GM19238 (cell line): ENCODE results near the gene FBXO34.
"Not testable (repeated sequence)": the region's sequence is repeated elsewhere in the genome, so short reads cannot be mapped to it uniquely, and the experiment has no call there.

Experiments
- DNase-seq: peaks from one replicate; pipeline ENCODE4 v3.0.0; 2011; ENCODE audit warnings: low spot score; ENCODE audit not compliant: insufficient read length

The FBXO34 gene

DNA sequence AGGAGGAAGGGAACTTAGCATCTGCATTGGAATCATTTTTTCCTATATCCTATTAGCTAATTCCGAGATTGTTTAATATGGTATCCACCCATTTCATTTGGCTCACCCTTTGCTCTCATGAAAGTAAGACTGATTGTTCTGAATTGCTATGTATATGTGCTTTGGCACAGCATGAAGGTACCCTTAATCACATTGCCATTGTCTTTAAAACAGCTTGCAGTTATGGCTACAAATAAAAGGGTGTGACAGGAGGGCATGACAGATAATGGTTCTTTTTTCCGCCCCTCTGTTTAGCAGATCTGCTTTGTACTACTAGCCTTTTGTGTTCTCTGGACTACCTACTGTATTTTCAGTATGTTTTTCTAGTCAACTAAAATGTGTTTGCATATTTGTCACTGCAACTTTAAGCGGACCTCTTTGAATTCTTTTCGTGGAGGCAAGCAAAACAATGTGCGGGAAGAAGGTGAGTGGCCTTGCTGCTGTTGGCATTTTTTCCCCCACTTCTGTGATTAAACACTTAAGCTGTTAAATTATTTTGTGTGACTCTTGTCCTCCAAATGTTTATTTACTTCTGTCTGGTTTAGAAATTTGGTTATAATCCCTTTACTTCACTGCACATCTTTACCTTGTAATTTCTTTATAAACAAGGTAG lies 35.8 kb downstream of the FBXO34 start:
- no peak for DNase-seq

DNA sequence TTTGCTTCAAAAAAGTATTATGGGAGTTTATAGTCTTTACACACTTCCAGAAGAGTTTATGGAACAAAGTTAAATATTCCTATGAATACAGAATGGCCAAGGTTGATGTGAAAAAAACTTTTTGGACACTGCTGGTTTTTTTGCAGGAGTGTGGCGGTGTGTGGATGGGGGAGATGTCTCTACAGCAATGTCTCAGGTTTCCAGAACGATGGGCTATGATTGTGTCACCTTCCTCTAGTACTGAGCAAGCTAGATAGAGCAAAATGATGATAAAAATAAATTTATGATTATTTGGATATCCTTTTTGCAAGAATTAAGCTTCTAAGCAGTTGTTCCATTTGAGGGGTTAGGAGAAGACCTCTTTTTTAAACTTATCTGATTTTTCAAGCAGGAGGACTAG lies 37.9 kb downstream of the FBXO34 start:
- DNase-seq = no peak

DNA sequence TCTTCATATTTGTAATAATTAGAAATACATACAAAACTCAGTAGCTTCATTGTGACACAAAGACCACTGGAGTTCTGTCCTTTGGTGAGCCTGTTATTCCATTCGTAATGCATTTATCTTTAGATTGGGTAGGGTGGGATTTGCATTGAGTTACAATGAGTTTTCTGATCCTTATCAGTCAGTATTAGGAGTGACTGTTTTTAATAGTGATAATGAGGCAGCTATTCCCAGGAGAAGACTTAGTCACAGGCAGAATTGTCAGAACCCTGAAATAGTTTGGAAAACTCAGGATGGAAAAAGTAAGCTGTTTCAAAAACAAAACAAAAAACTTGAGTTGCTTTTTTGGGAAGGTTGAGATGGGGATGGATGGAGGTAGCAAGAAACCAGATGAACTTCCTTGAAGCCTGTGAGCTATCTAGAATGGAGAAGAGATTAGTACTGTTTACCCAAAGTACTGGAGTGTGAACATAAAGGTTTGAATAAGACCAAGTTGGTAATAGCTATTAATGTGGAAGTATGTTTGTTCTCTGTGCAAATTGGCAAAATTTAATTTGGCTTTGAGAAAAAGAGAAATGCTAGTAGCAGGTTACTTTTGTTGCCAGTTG lies 38.6 kb downstream of the FBXO34 start:
- no peak for DNase-seq

DNA sequence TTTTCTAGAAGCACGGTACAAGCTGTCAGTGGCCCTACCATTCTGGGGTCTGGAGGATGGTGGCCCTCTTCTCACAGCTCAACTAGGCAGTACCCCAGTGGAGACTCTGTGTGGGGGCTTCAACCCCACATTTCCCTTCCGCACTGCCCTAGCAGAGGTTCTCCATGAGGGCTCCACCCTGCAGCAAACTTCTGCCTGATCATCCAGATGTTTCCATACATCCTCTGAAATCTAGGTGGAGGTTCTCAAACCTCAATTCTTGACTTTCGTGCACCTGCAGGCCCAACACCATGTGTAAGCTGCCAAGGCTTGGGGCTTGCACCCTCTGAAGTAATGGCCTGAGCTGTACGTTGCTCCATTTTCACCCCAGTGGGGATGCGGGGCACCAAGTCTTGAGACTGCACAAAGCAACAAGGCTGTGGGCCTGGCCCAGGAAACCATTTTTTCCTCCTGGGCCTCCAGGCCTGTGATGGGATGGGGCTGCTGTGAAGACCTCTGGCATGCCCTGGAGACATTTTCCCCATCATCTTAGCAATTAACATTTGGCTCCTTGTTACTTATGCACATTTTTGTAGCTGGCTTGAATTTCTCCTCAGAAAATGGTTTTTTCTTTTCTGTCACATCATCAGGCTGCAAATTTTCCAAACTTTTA lies 41.3 kb downstream of the FBXO34 start:
- not testable (repeated sequence) for DNase-seq

DNA sequence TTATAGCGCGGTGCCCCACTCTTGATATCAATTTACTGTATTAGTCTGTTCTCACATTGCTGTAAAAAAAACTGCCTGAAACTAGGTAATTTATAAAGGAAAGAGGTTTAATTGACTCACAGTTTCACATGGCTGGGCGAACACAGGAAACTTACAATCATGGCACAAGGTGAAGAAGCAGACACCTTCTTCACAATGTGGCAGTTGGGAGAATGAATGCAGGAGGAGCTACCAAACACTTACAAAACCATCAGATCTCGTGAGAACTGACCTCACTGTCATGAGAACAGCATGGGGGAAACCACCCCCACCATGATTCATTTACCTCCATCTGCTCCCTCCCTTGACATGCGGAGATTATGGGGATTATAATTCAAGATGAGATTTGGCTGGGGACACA lies 42.3 kb downstream of the FBXO34 start:
- no peak for DNase-seq

DNA sequence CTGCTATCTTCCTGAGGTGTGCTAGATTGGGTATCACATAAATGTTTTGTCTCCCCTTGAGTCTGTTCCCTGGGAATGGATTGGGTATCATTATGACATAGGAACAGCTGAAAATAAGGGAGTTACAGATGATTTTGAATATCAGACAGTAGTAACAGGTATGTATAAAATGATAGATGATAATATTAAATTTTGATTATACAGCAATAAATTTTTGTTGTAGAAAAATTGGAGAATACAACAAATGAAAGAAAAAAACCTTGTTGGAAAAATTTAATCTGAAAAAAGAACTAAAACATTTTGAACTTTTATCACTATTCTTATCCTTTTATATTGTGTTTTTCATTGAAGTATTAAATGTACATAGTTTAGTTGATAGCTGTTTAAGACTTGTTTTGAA lies 43.2 kb downstream of the FBXO34 start:
- DNase-seq = no peak

DNA sequence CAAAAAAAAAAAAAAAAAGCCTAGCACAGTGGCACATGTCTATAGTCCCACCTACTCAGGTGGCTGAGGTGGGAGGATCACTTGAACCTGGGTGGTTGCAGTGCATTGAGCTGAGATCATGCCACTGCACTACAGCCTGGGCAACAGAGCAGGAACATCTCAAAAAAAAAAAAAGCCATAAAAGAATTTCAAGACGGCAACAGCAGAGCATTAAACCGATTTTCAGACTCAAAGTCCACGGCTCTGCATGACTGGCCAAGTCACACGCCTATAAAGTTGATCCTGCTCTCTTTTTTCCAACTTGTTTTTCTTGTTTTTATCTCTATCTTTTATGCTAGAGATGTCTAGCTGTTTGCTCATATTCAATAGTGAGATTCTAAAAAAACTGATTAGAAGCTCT lies 45.3 kb downstream of the FBXO34 start:
- no peak for DNase-seq

DNA sequence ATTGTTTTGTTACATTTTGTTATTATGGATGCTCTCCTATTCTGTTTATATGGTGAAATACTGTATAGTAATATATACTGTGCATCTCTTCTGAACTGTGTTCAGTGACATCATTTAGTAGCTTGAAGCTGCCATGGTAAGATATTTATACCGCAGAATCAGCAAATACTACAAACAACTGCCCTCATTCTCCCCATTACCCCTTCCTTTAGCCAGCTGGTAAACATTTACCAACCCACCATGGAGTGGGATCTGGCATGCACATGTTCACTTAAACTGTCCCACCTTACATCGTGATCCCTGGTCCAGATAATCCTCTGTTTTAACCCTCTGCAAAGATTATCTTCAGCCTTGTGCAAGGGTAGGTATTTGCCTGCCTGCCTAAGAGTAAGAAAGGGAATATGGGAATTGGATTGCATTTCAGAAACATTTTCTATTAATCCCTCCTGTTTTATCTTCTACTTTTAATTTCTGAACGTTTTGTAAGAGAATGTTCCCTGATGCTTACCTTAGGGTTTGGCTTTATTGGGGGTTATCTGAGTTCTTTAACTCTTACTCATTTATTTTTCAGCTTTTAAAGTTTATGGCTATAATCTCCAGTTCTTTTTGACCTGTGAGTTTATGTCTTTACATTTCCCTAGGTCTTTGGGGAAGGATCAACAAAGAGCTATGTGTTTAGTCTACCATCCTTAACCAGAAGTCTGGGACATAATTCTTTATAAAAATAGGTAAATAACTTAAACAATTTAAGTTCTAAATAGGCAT lies 46.5 kb downstream of the FBXO34 start:
- DNase-seq = no peak

DNA sequence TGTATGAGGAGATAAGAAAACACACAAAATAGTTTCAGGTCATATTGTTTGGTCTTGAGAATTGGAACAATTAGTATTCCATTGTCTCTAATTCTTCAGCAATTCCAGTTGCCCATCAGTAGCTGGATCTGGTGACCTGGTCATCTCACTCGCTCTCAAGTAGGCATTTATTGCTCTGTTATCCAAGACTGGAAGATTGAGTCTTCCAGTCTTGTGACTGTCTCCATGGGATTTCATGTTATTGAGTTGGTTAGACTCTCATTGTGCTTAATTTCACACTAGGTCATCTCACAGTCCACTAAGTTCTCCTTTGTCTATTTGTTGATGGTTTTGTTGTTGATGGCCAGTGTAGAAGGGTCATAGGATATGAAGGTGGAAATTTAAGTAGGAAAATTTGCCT lies 47.5 kb downstream of the FBXO34 start:
- DNase-seq = no peak

DNA sequence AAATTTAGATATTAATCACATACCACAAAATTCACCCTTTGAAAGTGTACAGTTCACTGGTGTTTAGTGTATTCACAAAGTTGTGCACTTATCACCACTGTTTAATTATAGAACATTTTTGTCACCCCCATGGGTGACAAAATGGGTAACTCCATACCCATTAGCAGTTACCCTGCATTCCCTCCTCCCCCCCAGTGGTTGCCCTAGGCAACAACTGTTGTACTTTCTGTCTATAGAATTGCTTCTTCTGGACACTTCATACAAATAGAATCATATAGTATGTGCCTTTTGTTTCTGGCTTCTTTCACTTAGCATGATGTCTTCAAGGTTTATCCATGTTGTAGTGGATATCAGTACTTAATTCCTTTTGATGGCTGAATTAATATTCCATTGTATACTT lies 52.7 kb downstream of the FBXO34 start:
- no peak for DNase-seq

DNA sequence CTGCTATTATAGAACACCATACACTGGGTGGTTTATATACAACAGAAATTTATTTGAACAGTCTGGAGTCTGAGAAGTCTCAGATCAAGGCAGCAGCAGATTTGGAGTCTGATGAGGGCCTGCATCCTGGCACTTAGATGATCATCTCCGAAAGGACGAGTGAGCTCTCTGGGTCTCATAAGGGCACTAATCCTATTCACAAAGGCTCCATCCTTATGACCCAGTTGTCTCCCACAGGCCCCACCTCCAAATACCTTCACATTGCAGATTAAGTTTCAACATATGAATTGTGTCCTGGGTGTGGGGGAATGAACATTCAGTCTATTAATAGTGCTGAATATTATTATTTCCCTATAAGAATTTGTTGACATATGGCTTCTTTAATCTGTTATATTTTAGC lies 53.6 kb downstream of the FBXO34 start:
- DNase-seq = no peak

DNA sequence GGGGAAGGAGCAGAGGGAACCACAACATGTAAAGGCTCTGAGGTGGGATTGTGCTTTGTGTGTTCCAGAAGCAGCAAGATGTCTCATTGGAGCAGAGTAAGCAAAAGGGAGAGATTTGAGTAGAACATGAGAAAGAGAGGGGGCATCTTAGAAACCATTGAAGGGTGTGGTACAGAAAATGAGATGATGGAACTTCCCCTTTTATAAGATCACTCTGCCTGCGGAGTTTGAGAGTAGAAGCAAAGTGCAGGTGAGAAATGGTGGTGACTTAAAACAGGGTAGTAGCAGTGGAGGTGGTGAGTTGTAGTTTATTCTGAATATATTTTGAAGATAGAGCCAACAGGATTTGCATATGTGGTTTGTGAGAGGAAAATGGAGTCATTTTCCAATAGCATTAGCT lies 56.0 kb downstream of the FBXO34 start:
- DNase-seq = no peak

DNA sequence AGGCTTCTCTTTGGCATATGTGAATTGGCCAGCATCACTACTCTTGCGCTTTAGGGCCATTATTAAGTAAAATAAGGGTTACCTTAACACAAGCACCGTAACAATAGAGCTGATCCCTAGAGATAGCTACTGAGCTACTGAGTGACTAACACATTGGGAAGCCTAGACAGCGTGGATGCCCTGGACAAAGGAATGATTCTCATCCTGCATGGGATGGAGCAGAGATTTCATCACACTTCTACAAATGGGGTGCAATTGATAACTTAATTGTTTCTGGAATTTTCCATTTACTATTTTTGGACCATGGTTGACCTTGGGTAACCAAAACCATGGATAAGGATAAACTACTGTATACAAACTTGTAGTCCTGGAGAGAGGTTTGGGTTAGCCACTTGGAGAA lies 57.1 kb downstream of the FBXO34 start:
- DNase-seq = no peak

DNA sequence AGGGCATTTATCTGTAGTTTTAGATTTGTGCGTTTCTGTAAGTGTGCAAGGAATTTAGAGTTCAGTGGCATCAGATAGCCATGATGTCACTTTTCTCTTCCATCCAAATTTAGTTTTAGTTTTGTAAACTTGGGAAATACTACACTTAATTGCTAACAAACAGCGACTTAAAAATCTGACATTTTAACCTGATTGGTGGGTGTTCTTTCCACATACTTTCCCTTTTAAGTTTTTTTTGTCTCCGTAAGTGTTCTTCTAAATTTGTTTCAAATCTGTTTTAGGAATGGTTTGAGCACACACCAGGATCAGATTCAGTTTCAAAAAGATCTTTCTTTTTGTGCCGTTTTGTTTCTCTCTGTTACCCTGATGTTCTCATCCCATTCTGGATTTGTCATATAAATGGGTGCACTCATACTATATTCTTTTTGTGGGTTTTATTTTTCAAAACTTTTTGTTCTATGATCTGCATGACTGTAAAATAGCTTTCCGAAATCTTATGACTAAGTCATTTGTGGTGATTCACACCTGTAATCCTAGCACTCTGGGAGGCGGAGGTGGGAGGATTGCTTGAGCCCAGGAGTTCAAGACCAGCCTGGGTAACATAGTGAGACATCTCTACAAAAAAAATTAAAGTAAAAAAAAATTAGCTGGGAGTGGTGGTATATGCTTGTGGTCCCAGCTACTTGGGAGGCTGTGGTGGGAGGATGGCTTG lies 58.9 kb downstream of the FBXO34 start:
- DNase-seq = no peak

DNA sequence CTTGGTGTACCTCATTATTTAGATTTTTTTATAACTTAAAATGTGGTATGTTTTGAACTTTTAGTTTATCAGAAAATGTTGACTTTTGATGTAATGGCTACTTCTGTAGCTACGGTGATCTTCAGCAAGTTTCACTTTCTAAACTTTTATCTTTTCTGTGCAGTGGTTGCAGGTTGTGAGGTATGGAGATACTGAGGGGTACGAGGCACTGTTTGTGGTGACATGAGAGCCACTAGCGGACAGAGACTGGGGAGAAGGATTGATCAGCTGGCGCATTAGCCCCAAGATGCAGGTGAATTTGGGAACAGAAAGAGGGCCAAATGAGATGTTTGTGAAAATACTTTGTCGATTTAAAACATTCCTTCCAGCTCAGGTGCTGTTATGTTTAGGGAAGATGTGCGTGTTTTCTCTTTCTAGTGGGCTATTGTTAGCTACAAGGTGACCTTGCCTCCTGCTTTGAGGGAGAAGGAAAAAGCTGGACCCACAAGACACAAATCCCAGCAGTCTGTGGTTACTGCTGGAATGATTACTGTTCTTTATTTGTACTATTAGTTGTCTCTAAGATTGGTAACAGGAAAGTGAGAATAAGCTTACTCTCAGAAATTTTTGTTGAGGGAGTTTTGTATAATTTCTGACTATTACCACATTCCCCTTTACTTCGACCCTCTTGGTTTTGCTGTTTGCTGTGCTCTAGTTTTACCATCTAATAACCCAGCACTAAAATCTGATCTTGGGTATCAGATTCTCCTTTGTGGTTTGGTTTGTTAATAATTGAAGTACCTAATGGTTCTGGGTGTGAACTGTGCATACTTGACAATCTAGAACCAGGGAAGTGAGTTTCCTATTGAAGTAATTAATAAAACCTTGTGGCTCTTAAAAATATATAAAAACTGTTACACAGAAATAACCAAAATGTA lies 61.7 kb downstream of the FBXO34 start:
- no peak for DNase-seq

DNA sequence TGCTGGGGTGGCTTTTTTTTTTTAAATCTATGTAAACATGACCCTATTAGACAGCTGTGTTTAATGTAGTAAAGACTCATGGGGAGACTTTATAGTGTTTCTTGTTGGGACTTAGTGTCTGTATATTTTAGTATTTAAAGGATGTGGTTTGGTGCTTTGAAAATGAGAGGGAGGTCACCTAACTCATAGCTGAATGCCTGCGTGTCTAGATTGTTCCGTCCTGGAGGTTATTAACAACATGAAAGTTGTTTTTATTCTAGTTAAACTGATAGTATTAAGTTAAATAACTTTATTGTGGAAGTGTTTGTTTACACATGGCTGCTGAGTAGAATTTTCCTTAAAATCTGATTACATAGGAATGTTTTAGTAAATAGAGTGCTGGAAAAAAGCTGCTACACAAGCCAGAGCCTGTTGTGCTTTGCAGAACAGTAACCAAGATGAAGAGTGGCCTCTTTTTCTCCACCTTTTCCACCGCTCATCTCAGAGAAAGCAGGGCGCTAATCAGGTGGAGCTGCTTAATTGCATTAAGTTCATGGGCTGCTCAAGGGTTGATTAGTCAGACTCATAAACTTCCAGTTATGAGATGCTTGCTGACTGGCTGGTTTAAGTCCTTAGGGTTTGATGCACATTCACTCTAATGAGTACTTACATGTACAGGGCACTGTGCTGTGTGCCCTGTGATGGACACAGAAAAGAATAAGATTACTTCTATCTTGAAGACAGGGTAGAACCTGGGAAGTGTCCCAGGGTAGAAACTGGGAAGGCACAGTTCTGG lies 62.7 kb downstream of the FBXO34 start:
- no peak for DNase-seq

DNA sequence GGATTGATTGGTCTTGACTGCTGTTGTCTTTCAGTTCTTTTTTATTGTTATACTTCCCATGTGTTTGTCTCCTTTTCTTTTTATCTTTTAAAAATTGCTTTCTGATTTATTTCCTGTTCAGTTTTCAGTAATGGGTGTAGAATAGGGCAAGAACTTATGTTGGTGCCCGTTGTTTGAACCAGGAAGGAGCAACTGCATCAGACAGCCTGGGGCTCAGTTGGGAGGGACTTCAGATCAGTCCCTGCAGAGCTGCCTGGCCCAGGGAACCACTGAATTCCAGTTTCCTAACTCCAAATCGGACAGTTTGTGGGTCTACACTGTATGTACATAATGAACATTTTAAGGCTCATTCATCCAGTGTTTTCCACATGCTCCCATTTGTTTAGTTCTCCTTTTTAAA lies 64.9 kb downstream of the FBXO34 start:
- DNase-seq = no peak

DNA sequence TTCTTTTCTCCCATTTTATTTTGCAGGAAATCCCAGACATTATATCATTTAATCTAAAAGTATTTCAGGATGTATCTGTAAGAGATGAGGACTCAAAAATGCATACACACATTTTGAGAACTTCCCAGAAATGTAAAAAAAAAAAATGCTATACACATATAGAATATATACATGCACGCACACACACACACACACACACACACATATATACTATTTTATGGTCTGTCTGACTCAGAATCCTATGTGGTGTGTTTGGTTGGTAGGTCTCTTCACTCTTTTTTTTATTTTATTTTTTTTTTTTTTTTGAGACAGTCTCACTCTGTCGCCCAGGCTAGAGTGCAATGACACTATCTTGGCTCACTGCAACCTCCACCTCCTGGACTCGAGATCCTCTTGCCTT lies 65.5 kb downstream of the FBXO34 start:
- no peak for DNase-seq

DNA sequence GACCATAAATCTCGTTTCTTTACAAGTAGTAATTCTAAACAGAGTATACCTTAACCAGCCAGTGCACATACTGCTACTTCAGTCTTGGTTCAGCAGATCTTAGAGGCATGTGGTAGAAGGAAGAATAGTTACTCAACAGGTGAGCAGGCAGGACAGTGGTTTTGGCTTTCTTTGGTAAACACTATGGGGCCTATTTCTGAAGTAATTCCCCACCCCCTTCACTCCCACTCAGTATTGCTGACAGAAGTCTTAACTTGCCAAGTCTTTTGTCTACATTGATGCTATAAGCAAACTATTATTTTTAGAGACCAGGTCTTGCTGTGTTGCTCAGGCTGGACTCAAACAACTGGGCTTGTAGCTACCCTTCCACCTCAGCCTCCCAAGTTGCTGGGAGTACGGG lies 68.5 kb downstream of the FBXO34 start:
- no peak for DNase-seq

DNA sequence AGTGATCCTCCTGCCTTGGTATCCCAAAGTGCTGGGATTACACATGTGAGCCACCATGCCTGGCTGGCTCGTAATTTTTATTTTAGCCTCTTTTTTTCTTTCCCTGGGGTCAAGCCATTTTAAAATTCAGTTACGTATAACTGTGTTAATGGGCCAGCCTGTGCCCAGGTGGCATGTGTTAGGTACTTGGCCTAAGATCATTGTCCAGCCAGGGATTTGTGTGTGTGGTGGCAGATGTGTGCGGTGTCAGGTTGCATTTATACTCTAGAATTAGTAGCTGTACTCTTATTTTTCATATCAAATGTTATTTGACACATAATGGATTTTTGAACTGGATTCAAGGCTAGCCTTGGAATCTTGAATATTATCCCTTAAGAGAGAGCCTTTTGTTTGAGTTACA lies 69.3 kb downstream of the FBXO34 start:
- no peak for DNase-seq
